ENCODE data around the gene UNC93A.

DNA sequence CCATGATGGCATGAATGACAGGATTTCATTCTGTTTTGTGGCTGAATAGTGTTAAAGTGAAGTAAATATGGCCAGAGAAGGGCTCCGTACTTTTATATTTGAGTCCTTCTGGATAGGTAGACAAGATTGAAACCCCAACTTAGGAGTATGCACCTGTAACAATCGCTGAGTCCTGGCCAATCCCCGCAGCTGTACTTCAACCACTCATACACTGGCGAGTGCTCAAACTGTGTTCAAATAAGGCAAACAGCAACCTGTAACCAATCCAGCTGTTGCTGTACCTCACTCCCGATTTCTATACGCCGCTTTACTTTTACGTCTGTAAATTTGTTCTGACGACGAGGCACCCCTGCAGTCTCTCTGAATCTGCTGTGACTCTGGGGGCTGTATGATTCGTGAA is 40.5 kb downstream of the UNC93A start:
- TF ChIP-seq, protein P1, sequence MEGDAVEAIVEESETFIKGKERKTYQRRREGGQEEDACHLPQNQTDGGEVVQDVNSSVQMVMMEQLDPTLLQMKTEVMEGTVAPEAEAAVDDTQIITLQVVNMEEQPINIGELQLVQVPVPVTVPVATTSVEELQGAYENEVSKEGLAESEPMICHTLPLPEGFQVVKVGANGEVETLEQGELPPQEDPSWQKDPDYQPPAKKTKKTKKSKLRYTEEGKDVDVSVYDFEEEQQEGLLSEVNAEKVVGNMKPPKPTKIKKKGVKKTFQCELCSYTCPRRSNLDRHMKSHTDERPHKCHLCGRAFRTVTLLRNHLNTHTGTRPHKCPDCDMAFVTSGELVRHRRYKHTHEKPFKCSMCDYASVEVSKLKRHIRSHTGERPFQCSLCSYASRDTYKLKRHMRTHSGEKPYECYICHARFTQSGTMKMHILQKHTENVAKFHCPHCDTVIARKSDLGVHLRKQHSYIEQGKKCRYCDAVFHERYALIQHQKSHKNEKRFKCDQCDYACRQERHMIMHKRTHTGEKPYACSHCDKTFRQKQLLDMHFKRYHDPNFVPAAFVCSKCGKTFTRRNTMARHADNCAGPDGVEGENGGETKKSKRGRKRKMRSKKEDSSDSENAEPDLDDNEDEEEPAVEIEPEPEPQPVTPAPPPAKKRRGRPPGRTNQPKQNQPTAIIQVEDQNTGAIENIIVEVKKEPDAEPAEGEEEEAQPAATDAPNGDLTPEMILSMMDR (IDR thresholded peaks at IDR 0.05; ENCODE audit: borderline replicate concordance, extremely low read depth, low read length, poor library complexity, severe bottlenecking), result no peak
- TF ChIP-seq EZH2 (IDR thresholded peaks at IDR 0.05; ENCODE audit: borderline replicate concordance, low read depth, low read length, severe bottlenecking), result no peak
